ENCODE measurements around the gene MCM10.
"Not testable (repeated sequence)": the region's sequence is repeated elsewhere in the genome, so short reads cannot be mapped to it uniquely, and the experiment has no call there.

MCM10 gene

DNA sequence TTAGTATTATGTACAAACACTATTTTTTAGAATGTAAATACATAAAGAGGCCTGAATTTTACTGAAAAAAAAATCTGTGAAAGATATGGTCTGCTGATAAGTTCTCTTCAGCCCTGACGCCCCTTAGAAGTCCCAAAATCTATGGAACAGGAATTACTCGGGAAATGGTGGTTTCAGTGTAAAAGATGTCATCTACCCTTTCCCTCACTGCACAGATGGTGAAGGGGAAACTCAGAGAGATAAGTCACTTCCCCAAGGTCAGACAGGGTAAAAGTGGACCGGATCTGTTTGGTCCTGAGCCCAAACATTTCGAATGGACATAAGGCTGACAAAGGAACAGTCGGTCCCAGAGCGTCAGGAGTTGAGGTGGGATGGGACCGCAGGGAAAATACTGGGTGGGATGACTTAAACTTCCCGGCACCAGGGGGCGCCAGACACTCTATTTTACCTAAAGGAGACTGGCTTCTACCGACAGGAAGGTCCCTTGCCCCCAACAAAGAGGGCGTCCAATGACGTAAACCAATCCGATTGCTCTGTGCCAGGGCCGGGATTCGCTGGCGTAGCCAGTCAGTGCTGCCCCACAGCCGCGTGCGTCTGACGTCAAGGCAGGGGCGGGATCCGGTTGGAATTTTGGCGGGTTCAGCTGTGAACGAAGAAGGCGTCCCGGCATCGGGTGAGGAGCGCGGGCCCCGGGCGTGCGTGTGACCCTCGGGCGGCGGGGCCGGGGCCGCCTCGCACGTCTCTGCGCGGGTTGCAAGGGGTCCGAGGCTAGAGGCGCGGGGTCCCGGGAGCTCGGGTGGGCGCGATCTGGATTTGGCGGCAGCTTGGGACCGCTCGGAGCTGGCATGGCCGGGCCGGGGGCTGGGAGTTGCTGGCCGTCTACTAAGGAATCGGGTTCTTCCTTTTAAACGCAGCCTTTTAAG is at the start of gene MCM10:
Gene MCM10, plus strand, starts transcription at position 625 of the 923 bp plus-strand sequence. CDS start 2,645 bp downstream, outside the sequence.
- peak; percentile 92 for FAIRE-seq

DNA sequence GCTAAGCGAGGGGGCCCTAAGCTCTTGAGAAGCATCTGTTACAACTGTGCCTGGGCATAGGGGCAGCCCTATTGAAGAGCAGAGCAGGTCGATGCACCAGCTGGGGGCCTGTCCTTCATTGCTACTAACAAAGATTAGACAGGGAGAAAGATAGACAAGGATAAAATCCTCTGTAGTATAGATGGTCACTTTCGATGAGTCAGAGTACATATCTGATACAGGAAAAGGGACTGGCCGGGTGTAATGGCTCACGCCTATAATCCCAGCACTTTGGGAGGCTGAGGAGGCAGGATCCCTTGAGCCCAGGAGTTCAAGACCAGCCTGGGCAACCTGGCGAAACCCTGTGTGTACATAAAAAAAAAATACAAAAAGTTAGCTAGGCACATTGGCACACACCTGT is 47.8 kb upstream of the MCM10 start:
- no peak for DNase-seq (ENCODE audit: insufficient read length, low spot score)
- FAIRE-seq: no peak

More for the DNA sequence above, at the start of gene MCM10:
- DNase-seq (ENCODE audit: insufficient read length, low spot score): peak; percentile 98

DNA sequence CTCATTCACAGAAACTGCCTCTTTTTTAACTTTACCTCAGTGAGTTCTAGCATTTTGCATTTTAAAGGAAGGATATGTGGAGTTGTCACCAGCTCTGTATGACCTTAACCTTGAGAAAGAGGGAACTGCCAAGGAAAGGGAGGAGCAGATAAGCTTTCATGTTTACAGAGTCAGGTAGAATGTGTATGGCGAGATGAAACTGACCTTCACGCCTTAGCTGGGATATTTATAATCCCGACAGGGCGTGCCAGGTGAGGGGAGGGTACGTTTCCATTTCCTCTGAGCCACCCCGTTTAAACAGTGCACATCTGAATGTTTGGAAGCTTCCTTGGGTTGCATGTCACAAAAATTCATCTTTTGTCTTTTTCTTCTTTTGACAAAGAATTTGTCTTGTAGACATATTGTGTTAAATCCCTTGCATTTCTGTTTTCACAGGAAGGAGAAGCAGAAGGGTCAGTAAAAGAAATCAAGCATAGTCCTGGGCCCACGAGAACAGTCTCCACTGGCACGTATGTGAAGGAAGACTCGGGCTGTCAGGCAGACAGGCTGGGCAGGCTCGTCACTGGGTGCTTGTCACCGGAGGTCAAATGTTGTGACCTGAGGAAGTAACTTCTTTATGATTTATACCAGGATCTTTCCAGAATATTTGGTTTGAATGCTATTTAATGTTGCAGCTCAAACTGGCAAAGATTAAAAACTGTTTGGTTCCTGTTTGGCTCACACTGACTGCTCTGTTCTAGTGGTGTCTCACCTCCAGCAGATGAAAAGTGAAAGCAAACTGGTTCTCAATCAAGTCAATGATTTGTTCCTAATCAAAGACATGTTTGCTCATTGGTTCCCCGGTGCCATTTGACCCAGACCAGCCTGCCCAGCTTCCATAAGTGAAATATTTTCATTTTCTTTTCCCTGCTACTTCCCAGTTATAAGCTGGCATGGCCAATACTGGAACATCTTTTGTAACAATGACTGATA is 45.2 kb upstream of the MCM10 start:
- FAIRE-seq: no peak
- no peak for DNase-seq (ENCODE audit: insufficient read length, low spot score)

DNA sequence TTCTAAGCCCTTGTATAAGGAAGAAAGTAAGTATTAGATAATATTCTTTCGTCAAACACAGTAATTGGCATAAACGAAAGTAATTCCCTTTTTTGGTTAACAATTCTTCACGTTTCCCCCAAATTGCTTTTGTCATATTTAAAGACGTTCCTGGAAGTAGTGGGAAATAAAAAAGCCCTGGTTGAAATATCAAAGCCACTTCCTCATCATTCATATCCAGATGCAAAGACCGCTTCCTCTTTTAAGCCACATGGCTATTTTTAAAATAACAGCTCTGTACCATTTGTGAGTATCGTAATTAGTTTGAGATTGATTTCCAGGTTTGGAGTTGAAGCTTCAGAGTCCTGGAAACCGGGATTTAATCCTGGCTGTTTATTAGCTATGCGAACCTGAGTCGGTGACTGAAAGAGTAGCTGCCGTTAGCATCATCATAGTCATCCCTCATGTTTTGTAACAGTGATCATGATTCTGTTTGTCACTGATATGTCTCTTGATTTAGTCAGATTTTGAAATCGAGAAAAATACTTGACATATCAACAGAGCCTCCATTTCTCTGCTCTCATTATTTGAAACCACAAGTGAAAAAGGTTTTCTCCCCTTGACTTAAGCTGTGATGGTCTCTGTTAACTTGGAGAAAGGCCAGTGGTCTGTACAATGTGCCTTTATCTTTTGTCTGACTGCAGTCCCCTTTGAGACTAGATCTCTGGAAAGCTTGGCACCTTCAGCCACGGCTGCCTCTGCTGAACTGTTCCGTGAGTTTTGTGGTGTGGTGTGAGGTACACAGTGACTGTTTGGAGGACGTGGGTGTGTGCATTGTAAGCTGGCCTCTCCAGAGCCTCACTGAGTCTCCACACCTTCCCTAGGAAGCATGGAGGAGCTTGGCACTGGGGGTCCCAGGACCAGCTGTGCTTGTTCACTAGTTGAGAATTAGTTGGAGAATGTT is 43.2 kb upstream of the MCM10 start:
- no peak for DNase-seq (ENCODE audit: insufficient read length, low spot score)
- no peak for FAIRE-seq

GRCh38 chr10:13118784-13119410 is 42.5 kb upstream of the MCM10 start:
- DNase-seq (ENCODE audit: insufficient read length, low spot score) (no peak), FAIRE-seq (no peak)

- FAIRE-seq: no peak
Measured at GRCh38 chr10:13120786-13121499, 40.4 kb upstream of the MCM10 start.

DNA sequence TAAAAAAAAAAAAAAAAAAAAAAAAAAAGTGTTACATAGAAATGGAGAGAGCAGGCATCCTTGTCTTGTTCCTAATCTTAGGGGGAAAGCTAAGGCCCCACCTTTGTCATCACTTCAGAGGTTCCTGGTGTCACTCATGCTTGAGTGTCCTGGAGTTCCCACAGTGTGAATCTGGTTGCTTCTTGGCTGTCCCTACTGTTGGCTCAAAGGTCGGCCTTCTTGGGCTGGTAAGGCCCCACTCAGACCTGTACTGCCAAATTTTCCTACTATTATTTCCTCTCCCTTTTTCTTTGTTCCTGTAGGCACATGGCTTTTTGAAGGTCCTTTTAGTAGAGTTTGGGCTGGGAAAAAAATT is 39.9 kb upstream of the MCM10 start:
- no peak for FAIRE-seq
- DNase-seq (ENCODE audit: insufficient read length, low spot score): no peak

More at GRCh38 chr10:13120786-13121499, 40.4 kb upstream of the MCM10 start:
- no peak for DNase-seq (ENCODE audit: insufficient read length, low spot score)

DNA sequence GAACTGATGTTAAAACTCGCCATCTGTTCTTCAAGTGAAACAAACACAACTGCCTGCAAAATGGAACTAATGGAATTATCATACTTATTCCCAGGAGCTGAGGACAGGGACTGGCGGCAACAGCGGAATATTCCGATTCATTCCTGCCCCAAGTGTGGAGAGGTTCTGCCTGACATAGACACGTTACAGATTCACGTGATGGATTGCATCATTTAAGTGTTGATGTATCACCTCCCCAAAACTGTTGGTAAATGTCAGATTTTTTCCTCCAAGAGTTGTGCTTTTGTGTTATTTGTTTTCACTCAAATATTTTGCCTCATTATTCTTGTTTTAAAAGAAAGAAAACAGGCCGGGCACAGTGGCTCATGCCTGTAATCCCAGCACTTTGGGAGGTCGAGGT is 24.7 kb upstream of the MCM10 start:
- no peak for DNase-seq (ENCODE audit: insufficient read length, low spot score)
- FAIRE-seq: no peak

DNA sequence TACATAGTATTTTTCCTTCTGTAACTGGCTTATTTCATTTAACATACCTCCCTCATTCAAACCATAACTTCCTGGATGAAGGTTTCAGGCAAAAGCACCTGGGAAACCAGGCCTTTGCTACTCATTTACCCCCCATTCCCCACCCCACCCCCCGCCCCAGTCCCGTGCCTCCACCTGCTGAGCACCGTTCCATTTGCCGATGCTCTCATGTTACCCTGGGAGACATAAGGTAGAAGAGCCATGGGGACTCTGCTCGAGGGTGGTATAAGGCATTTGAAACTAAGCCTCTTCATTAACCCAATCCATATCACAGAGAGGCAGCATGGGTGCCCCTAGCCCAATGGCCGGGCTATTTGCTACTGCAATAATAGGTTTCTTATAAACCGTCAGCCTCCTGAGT is 22.2 kb upstream of the MCM10 start:
- DNase-seq (ENCODE audit: insufficient read length, low spot score): no peak
- FAIRE-seq: no peak

DNA sequence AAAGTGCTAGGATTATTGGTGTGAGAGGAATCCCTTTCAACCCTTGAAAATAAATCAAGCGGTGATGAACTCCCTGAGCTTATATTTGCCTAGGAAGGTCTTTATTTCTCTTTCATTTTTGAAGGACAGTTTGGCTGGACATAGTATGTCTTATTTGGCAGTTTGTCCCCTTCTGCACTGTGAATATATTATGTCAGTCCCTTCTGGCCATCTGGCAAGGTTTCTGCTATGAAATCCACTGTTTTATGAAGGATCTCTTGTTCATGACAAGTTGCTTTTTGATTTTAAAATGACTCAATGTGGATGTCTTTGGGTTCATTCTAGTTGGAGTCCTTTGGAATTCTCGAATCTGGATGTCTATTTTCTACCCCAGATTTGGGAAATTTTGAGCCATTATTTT is 21.7 kb upstream of the MCM10 start:
- DNase-seq (ENCODE audit: insufficient read length, low spot score): no peak
- no peak for FAIRE-seq

- FAIRE-seq: no peak
- no peak for DNase-seq (ENCODE audit: insufficient read length, low spot score)
Measured at GRCh38 chr10:13140627-13141190, 20.6 kb upstream of the MCM10 start.

DNA sequence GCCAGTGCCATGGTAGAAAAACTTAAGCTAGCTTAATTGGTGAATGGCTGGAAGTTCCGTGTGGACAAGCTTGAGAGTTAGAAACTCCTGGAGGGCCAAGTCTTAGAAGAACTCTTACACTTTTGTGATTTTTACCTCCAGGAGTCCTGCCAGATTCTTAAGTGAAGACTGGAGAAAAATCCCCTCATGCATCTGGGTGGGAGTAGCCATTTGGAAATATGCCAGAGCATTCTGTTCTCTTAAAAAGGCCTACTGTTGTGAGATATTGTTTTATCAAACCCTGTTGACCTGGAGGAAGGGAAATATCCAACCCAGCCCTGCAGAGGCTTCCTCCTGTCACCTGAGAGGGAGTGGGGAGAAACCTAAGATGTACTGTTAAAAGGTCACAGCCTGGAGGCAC is 17.6 kb upstream of the MCM10 start:
- DNase-seq (ENCODE audit: insufficient read length, low spot score): no peak
- no peak for FAIRE-seq

- no peak for FAIRE-seq
- DNase-seq (ENCODE audit: insufficient read length, low spot score): no peak
Measured at GRCh38 chr10:13144814-13145213, 16.5 kb upstream of the MCM10 start.

- FAIRE-seq: no peak
- DNase-seq (ENCODE audit: insufficient read length, low spot score): no peak
Measured at GRCh38 chr10:13146379-13146778, 15.0 kb upstream of the MCM10 start.

GRCh38 chr10:13147161-13147560 is 14.2 kb upstream of the MCM10 start:
- FAIRE-seq (no peak), DNase-seq (ENCODE audit: insufficient read length, low spot score) (no peak)

DNA sequence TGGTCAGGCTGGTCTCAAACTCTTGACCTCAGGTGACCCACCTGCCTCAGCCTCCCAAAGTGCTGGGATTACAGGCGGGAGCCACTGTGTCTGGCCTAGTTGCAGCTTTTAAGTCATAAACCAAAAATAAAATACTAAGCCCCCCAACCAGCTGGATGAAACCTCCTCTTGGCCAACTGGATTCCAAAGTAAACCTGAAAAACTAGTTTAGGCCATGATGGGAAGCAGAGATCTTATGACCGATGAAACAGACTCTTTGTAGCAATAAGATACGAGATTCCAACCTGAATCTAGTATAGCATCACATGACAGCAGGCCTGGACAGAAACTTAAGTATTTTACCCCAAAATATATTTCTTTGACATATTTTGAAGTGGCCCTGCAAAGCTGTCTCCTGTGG is 9.1 kb upstream of the MCM10 start:
- no peak for FAIRE-seq
- DNase-seq (ENCODE audit: insufficient read length, low spot score): no peak

DNA sequence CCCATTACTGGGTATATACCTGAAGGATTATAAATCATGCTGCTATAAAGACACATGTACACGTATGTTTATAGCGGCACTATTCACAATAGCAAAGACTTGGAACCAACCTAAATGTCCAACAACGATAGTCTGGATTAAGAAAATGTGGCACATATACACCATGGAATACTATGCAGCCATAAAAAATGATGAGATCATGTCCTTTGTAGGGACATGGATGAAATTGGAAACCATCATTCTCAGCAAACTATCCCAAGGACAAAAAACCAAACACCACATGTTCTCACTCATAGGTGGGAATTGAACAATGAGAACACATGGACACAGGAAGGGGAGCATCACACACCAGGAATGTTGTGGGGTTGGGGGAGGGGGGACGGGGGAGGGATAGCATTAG is 5.5 kb upstream of the MCM10 start:
- FAIRE-seq: not testable (repeated sequence)

GRCh38 chr10:13158401-13158800 is 3.0 kb upstream of the MCM10 start:
- FAIRE-seq (no peak), DNase-seq (ENCODE audit: insufficient read length, low spot score) (no peak)

More for the DNA sequence above, 5.5 kb upstream of the MCM10 start:
- not testable (repeated sequence) for DNase-seq (ENCODE audit: insufficient read length, low spot score)

DNA sequence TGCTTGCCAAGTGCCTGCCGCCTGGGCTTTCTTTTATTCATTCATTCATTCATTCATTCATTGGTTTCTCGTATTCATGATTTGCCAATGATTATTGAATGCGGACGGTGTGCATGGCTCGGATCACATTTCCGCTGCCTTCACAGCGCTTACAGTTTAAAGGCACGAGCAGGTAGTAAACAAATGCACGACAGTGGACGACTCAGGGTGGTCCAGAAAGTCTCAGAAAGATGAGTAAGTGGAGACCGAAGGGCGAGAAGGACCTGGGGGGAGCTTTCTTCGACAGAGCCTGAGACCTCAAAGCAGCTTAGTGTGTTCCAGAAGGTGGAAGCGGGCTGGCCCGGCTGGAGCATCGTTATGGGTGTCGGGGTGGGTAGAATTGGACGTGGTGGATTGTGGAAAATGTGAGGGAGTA is 506 bp downstream of the MCM10 start:
- FAIRE-seq: no peak
- DNase-seq (ENCODE audit: insufficient read length, low spot score): peak; percentile 11
